ENCODE results near the gene TNFAIP8L1.

- TF ChIP-seq TCF12 (IDR thresholded peaks at IDR 0.05; ENCODE audit: low read depth), result no peak
- TF ChIP-seq CEBPB (IDR thresholded peaks at IDR 0.05), result no peak
- no peak for TF ChIP-seq USF1 (IDR thresholded peaks at IDR 0.05)
- no peak for TF ChIP-seq TAF1 (IDR thresholded peaks at IDR 0.05; ENCODE audit: low read depth)
- no peak for TF ChIP-seq EGR1 (IDR thresholded peaks at IDR 0.05)
- TF ChIP-seq CREB1 (IDR thresholded peaks at IDR 0.05; ENCODE audit: low read depth), result no peak
- TF ChIP-seq EP300 (IDR thresholded peaks at IDR 0.05; ENCODE audit: borderline replicate concordance), result no peak
- TF ChIP-seq REST (IDR thresholded peaks at IDR 0.05; ENCODE audit: low read depth), result no peak
- TF ChIP-seq MAX (IDR thresholded peaks at IDR 0.05), result no peak
- no peak for TF ChIP-seq ZBTB7A (IDR thresholded peaks at IDR 0.05; ENCODE audit: low read depth)
- TF ChIP-seq NFIC (IDR thresholded peaks at IDR 0.05), result no peak
- no peak for TF ChIP-seq YY1 (IDR thresholded peaks at IDR 0.05; ENCODE audit: low read depth)
- TF ChIP-seq FOXM1 (IDR thresholded peaks at IDR 0.05; ENCODE audit: borderline replicate concordance, low read depth), result no peak
- no peak for TF ChIP-seq RAD21 (IDR thresholded peaks at IDR 0.05; ENCODE audit: low read depth)
These were observed 2.6 kb upstream of the TNFAIP8L1 start for GRCh38 chr19:4636761-4637160.

All from Ishikawa (cell line).